ENCODE data around the gene MGST2. TPM values are rescaled to one million over a fixed set of nuclear protein-coding genes. Genes with fewer than 3 reads are reported as not detected.

The MGST2 gene
- total RNA-seq, 1 experiment from 2014 or later = 14.9 TPM

- TF ChIP-seq E2F5 (CRISPR knock-in tag; IDR thresholded peaks at IDR 0.05) (no peak), MLX (CRISPR knock-in tag; IDR thresholded peaks at IDR 0.05) (no peak)
Measured at GRCh38 chr4:139685180-139685579, 19.6 kb downstream of the MGST2 start (continued).

GRCh38 chr4:139686130-139686529, 20.5 kb downstream of the MGST2 start:
- H3K4me3 Mint-ChIP-seq = no peak overlapping the region
- ChIA-PET CTCF (interaction anchor here (1.5 kb wide), 1 partner anchor 12 kb away, joined by 3 read pairs; no protein-coding TSS in a partner anchor), POLR2A (no interaction called here)

GRCh38 chr4:139686988-139687387, 21.4 kb downstream of the MGST2 start:
- Mint-ChIP-seq H3K4me3 (no peak overlapping the region), H3K4me1 (peaks cover 2% of the 10 kb centered on the region), H3K27ac (no peak overlapping the region), H3K36me3 (peaks cover 20% of the 10 kb centered on the region), H3K27me3 (ENCODE audit: low read depth) (peaks cover 2% of the 10 kb centered on the region; the same call in 1 of the 2 replicates), H3K9me3 (peaks cover 9% of the 10 kb centered on the region)
- CTCF ChIA-PET = interaction anchor here (2.2 kb wide), 1 partner anchor 30 kb away, joined by 6 read pairs; no protein-coding TSS in a partner anchor
- no peak for DNase-seq (ENCODE audit: low spot score)
- ATAC-seq = no peak
- POLR2A ChIA-PET = no interaction called here
- TF ChIP-seq ATF3 (CRISPR knock-in tag; conservative IDR thresholded peaks at IDR 0.05) = no peak
- no peak for TF ChIP-seq ERG (CRISPR knock-in tag; IDR thresholded peaks at IDR 0.05)
- TF ChIP-seq ATF6 (CRISPR knock-in tag; IDR thresholded peaks at IDR 0.05) = no peak
- no peak for TF ChIP-seq TEAD4 (CRISPR knock-in tag; IDR thresholded peaks at IDR 0.05)
- no peak for TF ChIP-seq PRRX2 (CRISPR knock-in tag; IDR thresholded peaks at IDR 0.05)

More at GRCh38 chr4:139686130-139686529, 20.5 kb downstream of the MGST2 start:
- Mint-ChIP-seq H3K9me3 (peaks cover 9% of the 10 kb centered on the region), H3K4me1 (peaks cover 2% of the 10 kb centered on the region), H3K27me3 (ENCODE audit: low read depth) (peaks cover 2% of the 10 kb centered on the region; the same call in 1 of the 2 replicates), H3K27ac (no peak overlapping the region), H3K36me3 (peaks cover 20% of the 10 kb centered on the region)
- no peak for ATAC-seq
- no peak for TF ChIP-seq PRRX2 (CRISPR knock-in tag; IDR thresholded peaks at IDR 0.05)
- no peak for TF ChIP-seq ERG (CRISPR knock-in tag; IDR thresholded peaks at IDR 0.05)
- TF ChIP-seq EMX1 (CRISPR knock-in tag; IDR thresholded peaks at IDR 0.05) = no peak
- no peak for TF ChIP-seq FOXP1 (CRISPR knock-in tag; IDR thresholded peaks at IDR 0.05; ENCODE audit: borderline replicate concordance)
- no peak for TF ChIP-seq TP53 (CRISPR knock-in tag; IDR thresholded peaks at IDR 0.05)
- no peak for TF ChIP-seq E2F1 (CRISPR knock-in tag; IDR thresholded peaks at IDR 0.05)
- TF ChIP-seq ATF2 (CRISPR knock-in tag; IDR thresholded peaks at IDR 0.05; ENCODE audit: borderline replicate concordance, low read depth) = no peak
- no peak for TF ChIP-seq MYBL2 (CRISPR knock-in tag; IDR thresholded peaks at IDR 0.05)
- no peak for TF ChIP-seq HMGXB4 (CRISPR knock-in tag; IDR thresholded peaks at IDR 0.05)
- no peak for TF ChIP-seq ZNF232 (CRISPR knock-in tag; IDR thresholded peaks at IDR 0.05)
- no peak for TF ChIP-seq ZNF138 (CRISPR knock-in tag; conservative IDR thresholded peaks at IDR 0.05)
- DNase-seq (ENCODE audit: low spot score) = no peak
